CD14-positive monocyte (primary cell): Measurements from ENCODE around the gene SUPT4H1. TPM values are rescaled to one million over a fixed set of nuclear protein-coding genes. Genes with fewer than 3 reads are reported as not detected.

Source experiments
- DNase-seq, 3 donors: peaks; one replicate each; pipeline ENCODE4 v3.0.0-alpha.2; 2011 to 2022
- H2AFZ ChIP-seq: 2 replicates; pipeline ENCODE4 v1.6.0; 2012; ENCODE audit warnings: mild to moderate bottlenecking, low read depth, low read length, inconsistent platforms; ENCODE audit not compliant: insufficient read depth, poor library complexity, severe bottlenecking
- H3K27ac ChIP-seq, 2 donors: 1 replicate in 1 of 2; 2 replicates in 1 of 2; pipeline ENCODE4 v1.5.1; 2012 to 2013; ENCODE audit warnings: low read length in 2 of 2, control low read depth in 1 of 2, inconsistent platforms in 1 of 2, low read depth in 1 of 2, mild to moderate bottlenecking in 1 of 2
- H3K27me3 ChIP-seq, 2 donors: one replicate each; pipeline versions ENCODE4 v1.6.0 to v1.6.1; 2011 to 2013; ENCODE audit warnings: low read length in 2 of 2; ENCODE audit not compliant: control insufficient read depth in 2 of 2, insufficient read depth in 2 of 2
- H3K36me3 ChIP-seq, 2 donors: replicated peaks in 1 of 2; 1 replicate in 1 of 2; 2 replicates in 1 of 2; pipeline versions ENCODE4 v1.5.1 to v1.6.1; 2012 to 2013; ENCODE audit warnings: low read length in 2 of 2, control low read depth in 1 of 2, inconsistent platforms in 1 of 2, mild to moderate bottlenecking in 1 of 2; ENCODE audit not compliant: insufficient read depth in 2 of 2, control insufficient read depth in 1 of 2
- H3K4me1 ChIP-seq, 2 donors: 1 replicate in 1 of 2; 2 replicates in 1 of 2; pipeline versions ENCODE4 v1.5.1 to v1.6.1; 2012 to 2013; ENCODE audit warnings: low read length in 2 of 2, control low read depth in 1 of 2, inconsistent platforms in 1 of 2, mild to moderate bottlenecking in 1 of 2, moderate library complexity in 1 of 2; ENCODE audit not compliant: insufficient read depth in 2 of 2, control insufficient read depth in 1 of 2
- H3K4me2 ChIP-seq: replicated peaks from 2 replicates; pipeline ENCODE3; 2012; ENCODE audit warnings: low read length, moderate library complexity, mild to moderate bottlenecking; ENCODE audit not compliant: poor library complexity, severe bottlenecking; ENCODE audit errors: extremely low read depth
- H3K4me3 ChIP-seq, 3 experiments: fragments of 200-600 bp in 1 of 3; sonication (generic) in 1 of 3; replicated peaks in 1 of 3; 1 replicate in 2 of 3; 2 replicates in 1 of 3; pipeline ENCODE4 v1.5.1; 2011 to 2013; ENCODE audit warnings: low read length in 3 of 3, mild to moderate bottlenecking in 3 of 3, control low read depth in 2 of 3, low read depth in 2 of 3, inconsistent platforms in 1 of 3, moderate library complexity in 1 of 3
- H3K79me2 ChIP-seq: 2 replicates; pipeline ENCODE4 v1.6.0; 2012; ENCODE audit warnings: mild to moderate bottlenecking, control low read depth, inconsistent platforms, low read length, moderate library complexity; ENCODE audit not compliant: insufficient read depth
- H3K9ac ChIP-seq: 2 replicates; pipeline ENCODE4 v1.6.0; 2017; ENCODE audit warnings: low read length, mild to moderate bottlenecking; ENCODE audit not compliant: insufficient read depth, poor library complexity, severe bottlenecking
- H3K9me3 ChIP-seq, 2 donors: replicated peaks in 1 of 2; 1 replicate in 1 of 2; 2 replicates in 1 of 2; pipeline versions ENCODE4 v1.5.1 to v1.6.1; 2012 to 2013; ENCODE audit warnings: low read length in 2 of 2, control low read depth in 1 of 2; ENCODE audit not compliant: control insufficient read depth in 1 of 2, insufficient read depth in 1 of 2
- H4K20me1 ChIP-seq: 2 replicates; pipeline ENCODE4 v1.6.0; 2012; ENCODE audit warnings: mild to moderate bottlenecking, low read length, control low read depth, moderate library complexity; ENCODE audit not compliant: insufficient read depth
- H3K27ac Mint-ChIP-seq, 7 donors: one replicate each; pipeline ENCODE4 v1.8.0; 2020; ENCODE audit warnings: mild to moderate bottlenecking in 7 of 7, mixed read lengths in 7 of 7, moderate library complexity in 6 of 7, inconsistent platforms in 2 of 7
- H3K27me3 Mint-ChIP-seq, 3 donors: one replicate each; pipeline ENCODE4 v1.8.0; 2021 to 2022; ENCODE audit warnings: low read depth in 3 of 3, mild to moderate bottlenecking in 3 of 3, mixed read lengths in 3 of 3, moderate library complexity in 3 of 3, inconsistent platforms in 1 of 3
- H3K36me3 Mint-ChIP-seq, 2 donors: one replicate each; pipeline ENCODE4 v1.8.0; 2020; ENCODE audit warnings: mixed read lengths in 2 of 2, inconsistent platforms in 1 of 2, mild to moderate bottlenecking in 1 of 2
- H3K4me1 Mint-ChIP-seq: one replicate; pipeline ENCODE4 v1.8.0; 2020; ENCODE audit warnings: mild to moderate bottlenecking, mixed read lengths
- H3K4me3 Mint-ChIP-seq, 2 donors: one replicate each; pipeline ENCODE4 v1.8.0; 2020; ENCODE audit warnings: mild to moderate bottlenecking in 2 of 2, mixed read lengths in 2 of 2, moderate library complexity in 1 of 2
- H3K9me3 Mint-ChIP-seq, 7 donors: one replicate each; pipeline ENCODE4 v1.8.0; 2020 to 2022; ENCODE audit warnings: mixed read lengths in 7 of 7, mild to moderate bottlenecking in 6 of 7, moderate library complexity in 6 of 7, inconsistent platforms in 2 of 7
- WGBS: methylation state at CpG from one replicate; pipeline ENCODE4 v1.1.5; 2013; ENCODE audit warnings: missing lambda C conversion rate; ENCODE audit not compliant: insufficient coverage; 5-methylcytosine and 5-hydroxymethylcytosine counted together
- intact Hi-C, 2 donors: fragments of 100-400 bp; cut with micrococcal nuclease; formaldehyde crosslinking; loops; one replicate each; pipeline versions ENCODE4 v1.15.0 to v1.15.1; 2023
- polyA plus RNA-seq, 3 donors: library from polyadenylated mRNA; depleted of rRNA in 1 of 3; unstranded in 2 of 3; stranded (reverse) in 1 of 3; fragments of 300-500 nt in 2 of 3; fragments of >200 nt in 1 of 3; fragmentation: Illumina TruSeq in 2 of 3; gene quantifications; 1 replicate in 2 of 3; 2 replicates in 1 of 3; pipeline ENCODE4 v1.2.3, GENCODE V29; 2012 to 2021
- TF ChIP-seq, protein P1 (sequence below): fragments of 200-600 bp; IDR thresholded peaks from one replicate; pipeline ENCODE4 v1.8.0; 2022; ENCODE audit warnings: antibody characterized with exemption, mild to moderate bottlenecking

Gene SUPT4H1
- polyA plus RNA-seq, 3 donors, result 144 to 251 (median 241) TPM

- peak; percentile 60 to 67 (median 64) for DNase-seq
- Histone ChIP-seq H3K79me2 (peaks cover 92% of the 10 kb centered on the region), H4K20me1 (peaks cover 3% of the 10 kb centered on the region), H3K9me3 (no peaks in the 10 kb centered on the region), H3K4me3 (peak overlapping the region; percentile 41 to 100 (median 47)), H3K9ac (peak overlapping the region; percentile 70), H2AFZ (peak overlapping the region; percentile 74), H3K36me3 (peaks cover 0 to 10% of the 10 kb centered on the region in 2 donors), H3K27ac (peak overlapping the region; percentile 98 to 100), H3K4me2 (peak overlapping the region; percentile 99), H3K27me3 (no peaks in the 10 kb centered on the region), H3K4me1 (peaks cover 94 to 100% of the 10 kb centered on the region in 2 donors)
- Mint-ChIP-seq H3K9me3 (no peaks in the 10 kb centered on the region), H3K36me3 (peaks cover 6 to 16% of the 10 kb centered on the region in 2 donors), H3K27ac (peak overlapping the region; percentile 99 to 100 (median 99)), H3K4me3 (peak overlapping the region; percentile 90 to 100), H3K27me3 (peaks cover 0 to 2% (median 0%) of the 10 kb centered on the region in 3 donors), H3K4me1 (peaks cover 89% of the 10 kb centered on the region)
- WGBS, result 0% methylated on average over 5 of the region's 10 CpGs
- intact Hi-C loops, result loop anchor here in 1 of 2 donors (2.0 to 10.0 kb wide), 2 partner anchors 14 to 176 kb away; partner anchors contain the start of genes MTMR4 and SUPT4H1
- TF ChIP-seq, protein P1, sequence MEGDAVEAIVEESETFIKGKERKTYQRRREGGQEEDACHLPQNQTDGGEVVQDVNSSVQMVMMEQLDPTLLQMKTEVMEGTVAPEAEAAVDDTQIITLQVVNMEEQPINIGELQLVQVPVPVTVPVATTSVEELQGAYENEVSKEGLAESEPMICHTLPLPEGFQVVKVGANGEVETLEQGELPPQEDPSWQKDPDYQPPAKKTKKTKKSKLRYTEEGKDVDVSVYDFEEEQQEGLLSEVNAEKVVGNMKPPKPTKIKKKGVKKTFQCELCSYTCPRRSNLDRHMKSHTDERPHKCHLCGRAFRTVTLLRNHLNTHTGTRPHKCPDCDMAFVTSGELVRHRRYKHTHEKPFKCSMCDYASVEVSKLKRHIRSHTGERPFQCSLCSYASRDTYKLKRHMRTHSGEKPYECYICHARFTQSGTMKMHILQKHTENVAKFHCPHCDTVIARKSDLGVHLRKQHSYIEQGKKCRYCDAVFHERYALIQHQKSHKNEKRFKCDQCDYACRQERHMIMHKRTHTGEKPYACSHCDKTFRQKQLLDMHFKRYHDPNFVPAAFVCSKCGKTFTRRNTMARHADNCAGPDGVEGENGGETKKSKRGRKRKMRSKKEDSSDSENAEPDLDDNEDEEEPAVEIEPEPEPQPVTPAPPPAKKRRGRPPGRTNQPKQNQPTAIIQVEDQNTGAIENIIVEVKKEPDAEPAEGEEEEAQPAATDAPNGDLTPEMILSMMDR, result no peak
Measured at GRCh38 chr17:58338841-58339754, 12.9 kb downstream of the SUPT4H1 start.

GRCh38 chr17:58338454-58338840 lies 13.6 kb downstream of the SUPT4H1 start:
- 17% methylated on average over 3 of the region's 3 CpGs for WGBS
- H3K27me3 ChIP-seq, result no peaks in the 10 kb centered on the region
- no peak overlapping the region for H2AFZ ChIP-seq
- H3K79me2 ChIP-seq, result peaks cover 92% of the 10 kb centered on the region
- intact Hi-C loops, result loop anchor here in 1 of 2 donors (2.0 to 10.0 kb wide), 2 partner anchors 14 to 176 kb away; partner anchors contain the start of genes MTMR4 and SUPT4H1
- H3K9ac ChIP-seq, result peak overlapping the region; percentile 98
- TF ChIP-seq, protein P1, result no peak
- peaks cover 4 to 12% of the 10 kb centered on the region in 2 donors for H3K36me3 Mint-ChIP-seq
- peaks cover 94 to 100% of the 10 kb centered on the region in 2 donors for H3K4me1 ChIP-seq
- peak overlapping the region; percentile 90 to 100 for H3K4me3 Mint-ChIP-seq
- peak overlapping the region; percentile 99 for H3K4me2 ChIP-seq
- peaks cover 0 to 4% of the 10 kb centered on the region in 2 donors for H3K36me3 ChIP-seq
- H3K27ac ChIP-seq, result peak overlapping the region; percentile 98 to 100
- peak overlapping the region in 2 of 3 experiments; percentile 48 to 100 for H3K4me3 ChIP-seq
- no peaks in the 10 kb centered on the region for H4K20me1 ChIP-seq
- peak in 2 of 3 donors; percentile 40 to 48 for DNase-seq
- H3K27me3 Mint-ChIP-seq, result peaks cover 0 to 2% (median 0%) of the 10 kb centered on the region in 3 donors
- peak overlapping the region; percentile 99 to 100 (median 99) for H3K27ac Mint-ChIP-seq
- peaks cover 89% of the 10 kb centered on the region for H3K4me1 Mint-ChIP-seq
- no peaks in the 10 kb centered on the region for H3K9me3 ChIP-seq
- no peaks in the 10 kb centered on the region for H3K9me3 Mint-ChIP-seq
